ENCODE measurements around the gene NPDC1. TPM values are rescaled to one million over a fixed set of nuclear protein-coding genes. Genes with fewer than 3 reads are reported as not detected.

Gene NPDC1
- total RNA-seq, 1 experiment from 2014 or later: 25.4 TPM

DNA sequence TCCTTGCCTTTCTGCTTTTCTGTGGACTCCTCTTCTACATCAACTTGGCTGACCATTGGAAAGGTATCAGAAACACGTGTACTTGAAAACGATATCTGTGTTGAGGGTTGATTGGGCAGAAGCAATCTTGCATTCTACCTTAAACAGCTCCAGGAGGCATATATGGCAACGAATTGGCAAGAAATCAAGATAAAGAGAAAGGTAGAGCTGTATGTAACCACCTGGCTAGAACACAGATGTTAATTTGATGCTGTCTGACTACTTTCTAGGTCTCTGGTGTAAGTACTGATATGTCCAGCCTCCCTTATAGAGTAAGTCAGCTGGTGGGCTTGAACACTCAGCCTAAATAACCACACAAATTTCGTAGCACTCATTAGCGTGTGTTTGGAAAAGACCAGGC lies 42.1 kb upstream of the NPDC1 start:
- DNase-seq (no peak), ATAC-seq (no peak)
- H3K9me3 ChIP-seq (ENCODE audit: low read length): no peaks in the 10 kb centered on the region
- CTCF ChIA-PET: no interaction called here
- peaks cover 31% of the 10 kb centered on the region for H3K4me1 ChIP-seq (ENCODE audit: insufficient read depth, low read length)
- peaks cover 32% of the 10 kb centered on the region for H3K79me2 ChIP-seq (ENCODE audit: low read length)
- H2AFZ ChIP-seq (ENCODE audit: low read length): no peak overlapping the region
- no peaks in the 10 kb centered on the region for H3K27me3 ChIP-seq (ENCODE audit: low read length)
- TSS peak; percentile 32 for BruUV-seq (replicated peaks)
- no peak overlapping the region for H3K9ac ChIP-seq (ENCODE audit: low read length)
- intact Hi-C loops (cut with micrococcal nuclease): no loop called here
- no peaks in the 10 kb centered on the region for H3F3A ChIP-seq (ENCODE audit: low read length, unreplicated experiment)
- TF ChIP-seq, protein P1, sequence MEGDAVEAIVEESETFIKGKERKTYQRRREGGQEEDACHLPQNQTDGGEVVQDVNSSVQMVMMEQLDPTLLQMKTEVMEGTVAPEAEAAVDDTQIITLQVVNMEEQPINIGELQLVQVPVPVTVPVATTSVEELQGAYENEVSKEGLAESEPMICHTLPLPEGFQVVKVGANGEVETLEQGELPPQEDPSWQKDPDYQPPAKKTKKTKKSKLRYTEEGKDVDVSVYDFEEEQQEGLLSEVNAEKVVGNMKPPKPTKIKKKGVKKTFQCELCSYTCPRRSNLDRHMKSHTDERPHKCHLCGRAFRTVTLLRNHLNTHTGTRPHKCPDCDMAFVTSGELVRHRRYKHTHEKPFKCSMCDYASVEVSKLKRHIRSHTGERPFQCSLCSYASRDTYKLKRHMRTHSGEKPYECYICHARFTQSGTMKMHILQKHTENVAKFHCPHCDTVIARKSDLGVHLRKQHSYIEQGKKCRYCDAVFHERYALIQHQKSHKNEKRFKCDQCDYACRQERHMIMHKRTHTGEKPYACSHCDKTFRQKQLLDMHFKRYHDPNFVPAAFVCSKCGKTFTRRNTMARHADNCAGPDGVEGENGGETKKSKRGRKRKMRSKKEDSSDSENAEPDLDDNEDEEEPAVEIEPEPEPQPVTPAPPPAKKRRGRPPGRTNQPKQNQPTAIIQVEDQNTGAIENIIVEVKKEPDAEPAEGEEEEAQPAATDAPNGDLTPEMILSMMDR (conservative IDR thresholded peaks at IDR 0.05; ENCODE audit: low read depth, low read length): no peak
- peak overlapping the region; percentile 93 for H3K4me2 ChIP-seq (ENCODE audit: low read length)
- H3K4me3 ChIP-seq (ENCODE audit: low read length): peak overlapping the region; percentile 79
- POLR2A ChIA-PET (ENCODE audit: unreplicated experiment): no interaction called here
- H3K36me3 ChIP-seq (ENCODE audit: low read depth, low read length): no peaks in the 10 kb centered on the region
- H4K20me1 ChIP-seq (ENCODE audit: low read length): no peaks in the 10 kb centered on the region
- no peaks in the 10 kb centered on the region for H3K9me2 ChIP-seq (replicated peaks; ENCODE audit: low read length)
- no peak overlapping the region for H3K27ac ChIP-seq (ENCODE audit: low read length)

DNA sequence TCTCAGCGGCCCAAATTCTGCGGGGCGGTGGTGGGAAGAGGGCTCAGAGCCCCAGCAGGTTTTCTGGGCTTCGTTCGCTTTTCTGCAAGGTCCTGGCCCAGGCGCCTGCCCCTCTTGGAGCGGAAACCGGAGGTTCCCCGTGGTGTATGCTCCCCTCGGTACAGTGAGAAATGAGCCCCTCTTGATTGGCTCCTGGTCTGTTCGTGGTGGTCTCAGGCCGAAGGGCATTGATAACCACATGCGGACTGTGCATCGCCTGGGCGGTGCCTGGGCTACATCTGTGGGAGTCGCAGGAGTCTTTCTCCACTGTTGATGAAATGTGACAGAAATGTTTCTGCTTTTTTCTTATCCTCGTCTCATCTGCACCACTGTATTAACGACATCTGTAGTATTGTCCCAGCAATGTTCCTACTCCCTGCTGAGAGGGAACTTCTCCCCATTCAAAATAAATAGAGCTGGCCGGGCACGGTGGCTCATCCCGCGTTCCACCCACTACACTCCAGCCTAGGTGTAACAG lies 41.5 kb upstream of the NPDC1 start:
- no peaks in the 10 kb centered on the region for H3K27me3 ChIP-seq (ENCODE audit: low read length)
- H4K20me1 ChIP-seq (ENCODE audit: low read length): no peaks in the 10 kb centered on the region
- peaks cover 37% of the 10 kb centered on the region for H3K4me1 ChIP-seq (ENCODE audit: insufficient read depth, low read length)
- intact Hi-C loops (cut with micrococcal nuclease): no loop called here
- H2AFZ ChIP-seq (ENCODE audit: low read length): peak overlapping the region; percentile 70
- peak overlapping the region; percentile 41 for H3K27ac ChIP-seq (ENCODE audit: low read length)
- peaks cover 32% of the 10 kb centered on the region for H3K79me2 ChIP-seq (ENCODE audit: low read length)
- H3K36me3 ChIP-seq (ENCODE audit: low read depth, low read length): no peaks in the 10 kb centered on the region
- peak overlapping the region; percentile 84 for H3K9ac ChIP-seq (ENCODE audit: low read length)
- peak overlapping the region; percentile 93 for H3K4me2 ChIP-seq (ENCODE audit: low read length)
- H3K9me3 ChIP-seq (ENCODE audit: low read length): no peaks in the 10 kb centered on the region
- DNase-seq (no peak), ATAC-seq (no peak)
- H3K4me3 ChIP-seq (ENCODE audit: low read length): peak overlapping the region; percentile 79
- TF ChIP-seq EZH2phosphoT487 (IDR thresholded peaks at IDR 0.05; ENCODE audit: borderline replicate concordance, low read length) (no peak), EZH2 (IDR thresholded peaks at IDR 0.05; ENCODE audit: low read length, unreplicated experiment) (no peak)
- TF ChIP-seq, protein P1 (conservative IDR thresholded peaks at IDR 0.05; ENCODE audit: low read depth, low read length): no peak
- no TSS peak for BruUV-seq (replicated peaks)
- ChIA-PET CTCF (interaction anchor here (1.3 kb wide), 1 partner anchor 20 kb away, joined by 4 read pairs; no protein-coding TSS in a partner anchor), POLR2A (ENCODE audit: unreplicated experiment) (no interaction called here)
- no peaks in the 10 kb centered on the region for H3K9me2 ChIP-seq (replicated peaks; ENCODE audit: low read length)
- H3F3A ChIP-seq (ENCODE audit: low read length, unreplicated experiment): no peaks in the 10 kb centered on the region

DNA sequence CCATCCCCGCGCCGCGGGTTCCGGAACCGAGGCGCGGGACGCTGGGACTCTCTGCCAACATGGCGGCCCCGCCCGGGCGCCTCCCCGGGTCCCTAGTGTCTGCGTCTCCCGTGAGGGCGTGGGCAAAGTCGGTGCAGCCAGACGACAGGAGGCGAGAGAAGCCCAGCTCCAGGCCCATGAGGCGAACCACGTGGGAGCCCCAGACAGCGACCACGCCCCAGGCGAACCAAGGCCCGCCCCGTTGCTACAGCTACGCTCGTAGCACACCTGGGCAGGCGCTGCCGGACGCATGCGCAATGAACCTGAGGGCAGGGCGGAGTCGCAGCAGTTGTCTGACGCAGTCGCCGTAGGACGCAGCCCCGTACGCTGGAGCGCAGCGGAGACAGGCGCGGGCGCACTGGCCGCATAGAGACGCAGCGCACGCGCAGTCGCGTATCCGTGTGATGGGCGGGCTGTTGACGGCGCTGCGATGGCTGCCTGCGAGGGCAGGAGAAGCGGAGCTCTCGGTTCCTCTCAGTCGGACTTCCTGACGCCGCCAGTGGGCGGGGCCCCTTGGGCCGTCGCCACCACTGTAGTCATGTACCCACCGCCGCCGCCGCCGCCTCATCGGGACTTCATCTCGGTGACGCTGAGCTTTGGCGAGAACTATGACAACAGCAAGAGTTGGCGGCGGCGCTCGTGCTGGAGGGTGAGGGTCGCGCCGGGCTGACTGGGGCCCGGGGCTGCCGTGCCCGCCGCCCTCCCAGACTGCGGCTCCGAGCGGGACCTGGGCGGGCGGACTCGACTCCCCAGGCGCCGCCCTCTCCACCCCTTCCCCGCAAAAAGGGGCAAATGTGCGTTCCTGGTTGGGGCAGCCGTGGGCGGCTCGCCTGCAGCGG lies 40.8 kb upstream of the NPDC1 start, which contains the start of gene MAN1B1:
Gene MAN1B1 (plus strand): TSS at position 455 of the 878 bp plus-strand sequence. CDS start 15 bp downstream, at position 470.
- TF ChIP-seq EZH2 (IDR thresholded peaks at IDR 0.05; ENCODE audit: low read length, unreplicated experiment) (no peak), EZH2phosphoT487 (IDR thresholded peaks at IDR 0.05; ENCODE audit: borderline replicate concordance, low read length) (no peak)
- TF ChIP-seq, protein P1 (conservative IDR thresholded peaks at IDR 0.05; ENCODE audit: low read depth, low read length): no peak
- H3K36me3 ChIP-seq (ENCODE audit: low read depth, low read length): no peaks in the 10 kb centered on the region
- no peaks in the 10 kb centered on the region for H3K27me3 ChIP-seq (ENCODE audit: low read length)
- H3K4me3 ChIP-seq (ENCODE audit: low read length): peak within 1 kb of the TSS; percentile 79
- H3K79me2 ChIP-seq (ENCODE audit: low read length): peaks cover 32% of the 10 kb centered on the region
- BruUV-seq (replicated peaks): no TSS peak
- H3K9me2 ChIP-seq (replicated peaks; ENCODE audit: low read length): no peaks in the 10 kb centered on the region
- H3K9ac ChIP-seq (ENCODE audit: low read length): peak within 1 kb of the TSS; percentile 99
- DNase-seq (peak; percentile 98), ATAC-seq (peak; percentile 82)
- H3K27ac ChIP-seq (ENCODE audit: low read length): peak within 1 kb of the TSS; percentile 94
- POLR2A ChIA-PET (ENCODE audit: unreplicated experiment): interaction anchor here (0.6 kb wide), 2 partner anchors 131 to 133 kb away, joined by 4 to 7 read pairs; no protein-coding TSS in a partner anchor
- intact Hi-C loops (cut with micrococcal nuclease): loop anchor here (1.0 kb wide), 1 partner anchor 16 kb away; the partner anchor contains the start of gene SAPCD2
- H3K4me1 ChIP-seq (ENCODE audit: insufficient read depth, low read length): peaks cover 37% of the 10 kb centered on the region
- no peaks in the 10 kb centered on the region for H3K9me3 ChIP-seq (ENCODE audit: low read length)
- H2AFZ ChIP-seq (ENCODE audit: low read length): peak within 1 kb of the TSS; percentile 70
- H4K20me1 ChIP-seq (ENCODE audit: low read length): no peaks in the 10 kb centered on the region
- no peaks in the 10 kb centered on the region for H3F3A ChIP-seq (ENCODE audit: low read length, unreplicated experiment)
- peak within 1 kb of the TSS; percentile 93 for H3K4me2 ChIP-seq (ENCODE audit: low read length)
- CTCF ChIA-PET: interaction anchor here (0.5 to 1.3 kb wide), 3 partner anchors 19 to 64 kb away, joined by 4 to 6 read pairs (median 4); no protein-coding TSS in a partner anchor
